PC-3 (cell line): ENCODE measurements around the gene MXRA7. TPM values are rescaled to one million over a fixed set of nuclear protein-coding genes. Genes with fewer than 3 reads are reported as not detected.

Source experiments
- ATAC-seq: fragments of 200-7000 bp; cut with Tn5 transposase; 2 replicates; pipeline ENCODE4 v1.9.1; 2020; ENCODE audit warnings: mild to moderate bottlenecking, moderate library complexity
- BruUV-seq: library from RNA; stranded (reverse); fragments of 400-500 nt; replicated peaks from 2 replicates; lab custom pipeline; 2021; lab: Mats Ljungman, UMichigan
- CTCF ChIA-PET: fragments of 300-600 bp; sonication (Branson Sonifier 250); formaldehyde crosslinking; loops from one replicate; lab custom pipeline; 2022; ENCODE audit warnings: antibody characterized with exemption; lab: Charles Lee
- POLR2A ChIA-PET: fragments of 300-600 bp; sonication (Branson Sonifier 250); formaldehyde crosslinking; loops from one replicate; lab custom pipeline; 2022; ENCODE audit warnings: antibody characterized with exemption; ENCODE audit not compliant: unreplicated experiment; lab: Charles Lee
- DNase-seq: peaks from one replicate; pipeline ENCODE4 v3.0.0-alpha.2; 2015
- H2AFZ ChIP-seq: fragments of 300-600 bp; sonication (generic); 2 replicates; pipeline ENCODE4 v1.6.0; 2016; ENCODE audit warnings: antibody characterized with exemption, low read length
- H3F3A ChIP-seq: fragments of 300-600 bp; sonication (generic); one replicate; pipeline ENCODE4 v1.6.0; 2017; ENCODE audit warnings: antibody characterized with exemption, low read length, control low read depth, mild to moderate bottlenecking; ENCODE audit not compliant: unreplicated experiment
- H3K27ac ChIP-seq: fragments of 300-600 bp; sonication (generic); 2 replicates; pipeline ENCODE4 v1.5.1; 2016; ENCODE audit warnings: mild to moderate bottlenecking, low read length
- H3K27me3 ChIP-seq: fragments of 300-600 bp; sonication (generic); 2 replicates; pipeline ENCODE4 v1.6.1; 2016; ENCODE audit warnings: low read length, mixed read lengths
- H3K36me3 ChIP-seq: fragments of 300-600 bp; sonication (generic); 2 replicates; pipeline ENCODE4 v1.6.1; 2016; ENCODE audit warnings: low read depth, mixed run types, low read length, mixed read lengths
- H3K4me1 ChIP-seq: fragments of 300-600 bp; sonication (generic); 2 replicates; pipeline ENCODE4 v1.5.1; 2016; ENCODE audit warnings: low read length; ENCODE audit not compliant: insufficient read depth
- H3K4me2 ChIP-seq: fragments of 300-600 bp; sonication (generic); 2 replicates; pipeline ENCODE4 v1.6.0; 2016; ENCODE audit warnings: low read length
- H3K4me3 ChIP-seq: fragments of 300-600 bp; sonication (generic); 2 replicates; pipeline ENCODE4 v1.5.1; 2016; ENCODE audit warnings: mild to moderate bottlenecking, low read length, mixed read lengths
- H3K79me2 ChIP-seq: fragments of 300-600 bp; sonication (generic); 2 replicates; pipeline ENCODE4 v1.6.1; 2017; ENCODE audit warnings: low read length, mixed read lengths
- H3K9ac ChIP-seq: fragments of 300-600 bp; sonication (generic); 2 replicates; pipeline ENCODE4 v1.6.0; 2016; ENCODE audit warnings: mild to moderate bottlenecking, low read length
- H3K9me2 ChIP-seq: fragments of 300-600 bp; sonication (generic); replicated peaks from 2 replicates; pipeline ENCODE4 v1.6.1; 2016; ENCODE audit warnings: mixed run types, low read length, mixed read lengths
- H3K9me3 ChIP-seq: fragments of 300-600 bp; sonication (generic); 2 replicates; pipeline ENCODE4 v1.6.1; 2016; ENCODE audit warnings: low read length, mixed read lengths
- H4K20me1 ChIP-seq: fragments of 300-600 bp; sonication (generic); 2 replicates; pipeline ENCODE4 v1.6.1; 2016; ENCODE audit warnings: low read length, mixed read lengths
- EZH2 ChIP-seq: fragments of 300-600 bp; sonication (generic); IDR thresholded peaks from one replicate; pipeline ENCODE4 v1.6.1; 2017; ENCODE audit warnings: antibody characterized with exemption, mild to moderate bottlenecking, low read length; ENCODE audit not compliant: unreplicated experiment
- EZH2phosphoT487 ChIP-seq: fragments of 300-600 bp; sonication (generic); IDR thresholded peaks from 2 replicates; pipeline ENCODE4 v1.6.1; 2018; ENCODE audit warnings: mild to moderate bottlenecking, antibody characterized with exemption, low read length, borderline replicate concordance
- intact Hi-C: fragments of 100-400 bp; cut with micrococcal nuclease; formaldehyde crosslinking; loops from 2 replicates; pipeline ENCODE4 v1.9.0; 2023
- total RNA-seq: library from RNA; depleted of rRNA; stranded (reverse); fragments of >200 nt; gene quantifications from 2 replicates; pipeline ENCODE4 v1.2.3, GENCODE V29; 2014
- TF ChIP-seq, protein P1 (sequence below): fragments of 300-600 bp; sonication (generic); conservative IDR thresholded peaks from 2 replicates; pipeline ENCODE4 v1.5.1; 2017; ENCODE audit warnings: antibody characterized with exemption, low read depth, mild to moderate bottlenecking, low read length

The MXRA7 gene
- total RNA-seq, 1 experiment from 2014 or later: 98.3 TPM

GRCh38 chr17:76757256-76757655 lies 46.5 kb upstream of the MXRA7 start:
- no peak overlapping the region for H3K4me2 ChIP-seq
- no peak overlapping the region for H3K27ac ChIP-seq
- H4K20me1 ChIP-seq: no peaks in the 10 kb centered on the region
- CTCF ChIA-PET: no interaction called here
- no peaks in the 10 kb centered on the region for H3K4me1 ChIP-seq
- H3K79me2 ChIP-seq: no peaks in the 10 kb centered on the region
- no peak overlapping the region for H2AFZ ChIP-seq
- intact Hi-C loops: no loop called here
- H3K9me3 ChIP-seq: no peaks in the 10 kb centered on the region
- no peaks in the 10 kb centered on the region for H3K27me3 ChIP-seq
- POLR2A ChIA-PET: no interaction called here
- H3K9ac ChIP-seq: no peak overlapping the region
- no peaks in the 10 kb centered on the region for H3K9me2 ChIP-seq
- H3K4me3 ChIP-seq: no peak overlapping the region
- TF ChIP-seq, protein P1, sequence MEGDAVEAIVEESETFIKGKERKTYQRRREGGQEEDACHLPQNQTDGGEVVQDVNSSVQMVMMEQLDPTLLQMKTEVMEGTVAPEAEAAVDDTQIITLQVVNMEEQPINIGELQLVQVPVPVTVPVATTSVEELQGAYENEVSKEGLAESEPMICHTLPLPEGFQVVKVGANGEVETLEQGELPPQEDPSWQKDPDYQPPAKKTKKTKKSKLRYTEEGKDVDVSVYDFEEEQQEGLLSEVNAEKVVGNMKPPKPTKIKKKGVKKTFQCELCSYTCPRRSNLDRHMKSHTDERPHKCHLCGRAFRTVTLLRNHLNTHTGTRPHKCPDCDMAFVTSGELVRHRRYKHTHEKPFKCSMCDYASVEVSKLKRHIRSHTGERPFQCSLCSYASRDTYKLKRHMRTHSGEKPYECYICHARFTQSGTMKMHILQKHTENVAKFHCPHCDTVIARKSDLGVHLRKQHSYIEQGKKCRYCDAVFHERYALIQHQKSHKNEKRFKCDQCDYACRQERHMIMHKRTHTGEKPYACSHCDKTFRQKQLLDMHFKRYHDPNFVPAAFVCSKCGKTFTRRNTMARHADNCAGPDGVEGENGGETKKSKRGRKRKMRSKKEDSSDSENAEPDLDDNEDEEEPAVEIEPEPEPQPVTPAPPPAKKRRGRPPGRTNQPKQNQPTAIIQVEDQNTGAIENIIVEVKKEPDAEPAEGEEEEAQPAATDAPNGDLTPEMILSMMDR: no peak
- TF ChIP-seq EZH2: no peak
- no peak for TF ChIP-seq EZH2phosphoT487
- no TSS peak for BruUV-seq
- no peak for ATAC-seq
- no peaks in the 10 kb centered on the region for H3F3A ChIP-seq
- no peak for DNase-seq
- peaks cover 8% of the 10 kb centered on the region for H3K36me3 ChIP-seq

DNA sequence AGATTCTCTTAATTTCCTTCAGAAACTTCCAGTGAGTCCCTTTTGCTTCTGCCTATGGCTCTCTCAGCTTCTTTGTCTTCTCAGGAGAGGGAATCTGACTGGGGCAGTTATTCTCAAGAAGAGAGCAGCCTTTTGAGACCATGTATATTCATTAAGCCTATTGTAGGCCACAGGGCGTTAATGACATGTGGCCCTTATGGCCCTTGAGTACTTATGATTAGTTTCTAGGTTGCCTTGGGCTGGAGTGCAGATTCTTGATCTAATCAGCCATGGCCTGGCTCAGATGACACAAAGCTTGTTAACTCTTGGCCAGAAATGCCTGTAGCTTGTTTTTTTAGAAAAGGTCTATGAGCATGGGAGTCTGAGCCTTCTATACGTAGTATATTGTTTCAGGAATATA lies 44.5 kb upstream of the MXRA7 start:
- Histone ChIP-seq H3K36me3 (peaks cover 8% of the 10 kb centered on the region), H3K4me3 (no peak overlapping the region), H3K4me1 (no peaks in the 10 kb centered on the region), H3K79me2 (no peaks in the 10 kb centered on the region), H3K9me2 (no peaks in the 10 kb centered on the region), H3K9me3 (no peaks in the 10 kb centered on the region), H3K9ac (no peak overlapping the region), H4K20me1 (no peaks in the 10 kb centered on the region), H2AFZ (no peak overlapping the region), H3F3A (no peaks in the 10 kb centered on the region), H3K27me3 (no peaks in the 10 kb centered on the region), H3K27ac (no peak overlapping the region), H3K4me2 (no peak overlapping the region)
- no TSS peak for BruUV-seq
- CTCF ChIA-PET: no interaction called here
- intact Hi-C loops: no loop called here
- TF ChIP-seq, protein P1: no peak
- TF ChIP-seq EZH2phosphoT487 (no peak), EZH2 (no peak)
- no peak for DNase-seq
- no peak for ATAC-seq
- POLR2A ChIA-PET: no interaction called here

GRCh38 chr17:76753061-76753961 lies 42.5 kb upstream of the MXRA7 start:
- ATAC-seq: no peak

More at GRCh38 chr17:76753061-76753961, 42.5 kb upstream of the MXRA7 start:
- H3K9ac ChIP-seq: no peak overlapping the region
- H2AFZ ChIP-seq: no peak overlapping the region
- no peaks in the 10 kb centered on the region for H4K20me1 ChIP-seq
- no peaks in the 10 kb centered on the region for H3K9me2 ChIP-seq
- H3K27ac ChIP-seq: no peak overlapping the region
- no peak overlapping the region for H3K4me2 ChIP-seq
- no peaks in the 10 kb centered on the region for H3K79me2 ChIP-seq
- ChIA-PET POLR2A (no interaction called here), CTCF (no interaction called here)
- no peaks in the 10 kb centered on the region for H3K4me1 ChIP-seq
- no TSS peak for BruUV-seq
- no peak overlapping the region for H3K4me3 ChIP-seq
- no peaks in the 10 kb centered on the region for H3K27me3 ChIP-seq
- intact Hi-C loops: no loop called here
- TF ChIP-seq, protein P1: no peak
- TF ChIP-seq EZH2phosphoT487 (no peak), EZH2 (no peak)
- DNase-seq: peak; percentile 14
- no peaks in the 10 kb centered on the region for H3K9me3 ChIP-seq
- H3K36me3 ChIP-seq: peaks cover 12% of the 10 kb centered on the region
- H3F3A ChIP-seq: no peaks in the 10 kb centered on the region
